Smooth muscle cell (in vitro differentiated cells): ENCODE data around the gene AGFG2. TPM values are rescaled to one million over a fixed set of nuclear protein-coding genes. Genes with fewer than 3 reads are reported as not detected.

Source experiments
- DNase-seq: peaks from one replicate; lab custom pipeline; 2025; ENCODE audit not compliant: unreplicated experiment; lab: John Stamatoyannopoulos, UW
- H2AFZ ChIP-seq: fragments of 200-600 bp; sonication (generic); 2 replicates; pipeline ENCODE4 v1.6.0; 2016; ENCODE audit warnings: antibody characterized with exemption, low read depth, mild to moderate bottlenecking
- H3F3A ChIP-seq: fragments of 200-600 bp; sonication (generic); 2 replicates; pipeline ENCODE4 v1.6.0; 2017; ENCODE audit warnings: antibody characterized with exemption, low read depth
- H3K27ac ChIP-seq: fragments of 200-600 bp; sonication (generic); 2 replicates; pipeline ENCODE4 v1.5.1; 2016; ENCODE audit warnings: low read depth, mild to moderate bottlenecking
- H3K27me3 ChIP-seq: fragments of 200-600 bp; sonication (generic); 2 replicates; pipeline ENCODE4 v1.6.1; 2016; ENCODE audit warnings: low read depth, mild to moderate bottlenecking
- H3K36me3 ChIP-seq: fragments of 200-600 bp; sonication (generic); 2 replicates; pipeline ENCODE4 v1.5.1; 2016; ENCODE audit warnings: low read depth
- H3K4me1 ChIP-seq: fragments of 200-600 bp; sonication (generic); 2 replicates; pipeline ENCODE4 v1.5.1; 2016; ENCODE audit warnings: low read depth
- H3K4me2 ChIP-seq: fragments of 200-600 bp; sonication (generic); 2 replicates; pipeline ENCODE4 v1.6.0; 2016; ENCODE audit warnings: mild to moderate bottlenecking
- H3K4me3 ChIP-seq: fragments of 200-600 bp; sonication (generic); 2 replicates; pipeline ENCODE4 v1.5.1; 2016; ENCODE audit warnings: mild to moderate bottlenecking
- H3K79me2 ChIP-seq: fragments of 200-600 bp; sonication (generic); 2 replicates; pipeline ENCODE4 v1.6.0; 2016; ENCODE audit warnings: low read depth, mild to moderate bottlenecking
- H3K9ac ChIP-seq: fragments of 200-600 bp; sonication (generic); 2 replicates; pipeline ENCODE4 v1.6.0; 2016; ENCODE audit warnings: low read depth
- H3K9me3 ChIP-seq: fragments of 200-600 bp; sonication (generic); replicated peaks from 2 replicates; pipeline ENCODE4 v1.5.1; 2016; ENCODE audit warnings: low read depth
- H4K20me1 ChIP-seq: fragments of 200-600 bp; sonication (generic); 2 replicates; pipeline ENCODE4 v1.6.0; 2016; ENCODE audit warnings: low read depth
- CTCF ChIP-seq: fragments of 200-600 bp; sonication (generic); IDR thresholded peaks from 2 replicates; pipeline ENCODE4 v1.5.1; 2017; ENCODE audit warnings: borderline replicate concordance, mild to moderate bottlenecking, antibody characterized with exemption; ENCODE audit not compliant: insufficient read depth, poor library complexity, severe bottlenecking
- WGBS: methylation state at CpG from one replicate; pipeline ENCODE4 v1.1.7; 2016; ENCODE audit warnings: low lambda C conversion rate; 5-methylcytosine and 5-hydroxymethylcytosine counted together
- polyA plus RNA-seq: library from polyadenylated mRNA; unstranded; fragments of >200 nt; fragmentation: Nextera tagmentation; extraction: Ambion mirVana; gene quantifications from 2 replicates; pipeline ENCODE4 v1.2.1, GENCODE V29; 2016
- small RNA-seq: library from RNA; depleted of rRNA; stranded (forward); fragments of <200 nt; gene quantifications from one replicate; pipeline ENCODE3, GENCODE V24; 2014
- total RNA-seq: library from RNA; depleted of rRNA; stranded (reverse); fragments of >200 nt; gene quantifications from 2 replicates; pipeline ENCODE4 v1.2.3, GENCODE V29; 2014

AGFG2 gene
- total and polyA plus RNA-seq, 2 experiments from 2014 or later = 2.7 to 8.4 TPM

GRCh38 chr7:100614308-100614861 lies 75.4 kb downstream of the AGFG2 start:
- no peak for TF ChIP-seq CTCF
- Histone ChIP-seq H3K9me3 (no peaks in the 10 kb centered on the region), H2AFZ (no peak overlapping the region), H3K4me2 (peak overlapping the region; percentile 96), H3K4me1 (peaks cover 10% of the 10 kb centered on the region), H3F3A (peaks cover 7% of the 10 kb centered on the region), H3K79me2 (no peaks in the 10 kb centered on the region), H3K4me3 (no peak overlapping the region), H4K20me1 (no peaks in the 10 kb centered on the region), H3K27ac (no peak overlapping the region), H3K27me3 (no peaks in the 10 kb centered on the region), H3K9ac (no peak overlapping the region), H3K36me3 (no peaks in the 10 kb centered on the region)
- 85% methylated on average over 6 of the region's 6 CpGs for WGBS
- no peak for DNase-seq

Small RNA genes lying within 50 kb of the gene (small RNA-seq; reads per million reads assigned to genes)
- not detected for gene RN7SL416P
- gene SAP25 = not detected

Other genes with a start within 250 kb of the AGFG2 start
- gene SPDYE3, start 231.5 kb upstream of the AGFG2 start, total RNA-seq = not detected in 2 replicates
- gene SPDYE3, start 231.5 kb upstream of the AGFG2 start, polyA plus RNA-seq = 1.8 and 3.4 TPM in 2 replicates
- gene PILRB, start 181.1 kb upstream of the AGFG2 start, total RNA-seq = 12.0 TPM in 2 replicates
- 10.1 and 14.5 TPM in 2 replicates for gene PILRB, start 181.1 kb upstream of the AGFG2 start, polyA plus RNA-seq
- gene PILRA, start 165.7 kb upstream of the AGFG2 start, total RNA-seq = 1.3 and 1.4 TPM in 2 replicates
- 1.8 and 2.0 TPM in 2 replicates for gene PILRA, start 165.7 kb upstream of the AGFG2 start, polyA plus RNA-seq
- 0.27 and 5.3 TPM in 2 replicates for gene ZCWPW1, start 110.5 kb upstream of the AGFG2 start, total RNA-seq
- gene ZCWPW1, start 110.5 kb upstream of the AGFG2 start, polyA plus RNA-seq = 3.8 and 3.9 TPM in 2 replicates
- gene MEPCE, start 109.4 kb upstream of the AGFG2 start, total RNA-seq = 19.7 and 20.3 TPM in 2 replicates
- 14.8 and 14.9 TPM in 2 replicates for gene MEPCE, start 109.4 kb upstream of the AGFG2 start, polyA plus RNA-seq
- gene PPP1R35, start 102.7 kb upstream of the AGFG2 start, total RNA-seq = 12.5 and 21.5 TPM in 2 replicates
- 41.6 and 46.0 TPM in 2 replicates for gene PPP1R35, start 102.7 kb upstream of the AGFG2 start, polyA plus RNA-seq
- not detected in 2 replicates for gene SPACDR, start 74.9 kb upstream of the AGFG2 start, total RNA-seq
- gene SPACDR, start 74.9 kb upstream of the AGFG2 start, polyA plus RNA-seq = 0.58 and 2.2 TPM in 2 replicates
- 14.5 and 20.0 TPM in 2 replicates for gene TSC22D4, start 60.0 kb upstream of the AGFG2 start, total RNA-seq
- 46.9 and 51.1 TPM in 2 replicates for gene TSC22D4, start 60.0 kb upstream of the AGFG2 start, polyA plus RNA-seq
- gene NYAP1, start 55.3 kb upstream of the AGFG2 start, total RNA-seq = 1.6 and 2.3 TPM in 2 replicates
- 0.07 TPM in 1 of 2 replicates, not detected in the other for gene NYAP1, start 55.3 kb upstream of the AGFG2 start, polyA plus RNA-seq
- not detected in 2 replicates for gene SAP25, start 34.7 kb downstream of the AGFG2 start, total RNA-seq
- 1.9 and 2.6 TPM in 2 replicates for gene SAP25, start 34.7 kb downstream of the AGFG2 start, polyA plus RNA-seq
- gene LRCH4, start 46.9 kb downstream of the AGFG2 start, total RNA-seq = 31.9 and 48.2 TPM in 2 replicates
- 58.5 and 68.2 TPM in 2 replicates for gene LRCH4, start 46.9 kb downstream of the AGFG2 start, polyA plus RNA-seq
- 0.22 and 0.67 TPM in 2 replicates for gene FBXO24, start 47.1 kb downstream of the AGFG2 start, total RNA-seq
- 0.61 and 1.2 TPM in 2 replicates for gene FBXO24, start 47.1 kb downstream of the AGFG2 start, polyA plus RNA-seq
- gene PCOLCE, start 63.2 kb downstream of the AGFG2 start, total RNA-seq = 169 TPM in 2 replicates
- gene PCOLCE, start 63.2 kb downstream of the AGFG2 start, polyA plus RNA-seq = 526 and 754 TPM in 2 replicates
- 10.5 and 12.1 TPM in 2 replicates for gene MOSPD3, start 73.3 kb downstream of the AGFG2 start, total RNA-seq
- 46.9 and 47.8 TPM in 2 replicates for gene MOSPD3, start 73.3 kb downstream of the AGFG2 start, polyA plus RNA-seq
- 1.8 and 1.9 TPM in 2 replicates for gene TFR2, start 102.3 kb downstream of the AGFG2 start, total RNA-seq
- gene TFR2, start 102.3 kb downstream of the AGFG2 start, polyA plus RNA-seq = 3.2 TPM in 2 replicates
- not detected in 2 replicates for gene ACTL6B, start 117.2 kb downstream of the AGFG2 start, total RNA-seq
- gene ACTL6B, start 117.2 kb downstream of the AGFG2 start, polyA plus RNA-seq = not detected in 2 replicates
- gene GNB2, start 134.5 kb downstream of the AGFG2 start, total RNA-seq = 90.7 and 91.7 TPM in 2 replicates
- 219 and 238 TPM in 2 replicates for gene GNB2, start 134.5 kb downstream of the AGFG2 start, polyA plus RNA-seq
- gene GIGYF1, start 155.0 kb downstream of the AGFG2 start, total RNA-seq = 10.7 and 13.1 TPM in 2 replicates
- gene GIGYF1, start 155.0 kb downstream of the AGFG2 start, polyA plus RNA-seq = 8.5 and 11.8 TPM in 2 replicates
- gene POP7, start 166.9 kb downstream of the AGFG2 start, total RNA-seq = 19.5 and 19.6 TPM in 2 replicates
- gene POP7, start 166.9 kb downstream of the AGFG2 start, polyA plus RNA-seq = 58.7 and 62.3 TPM in 2 replicates
- not detected in 2 replicates for gene EPO, start 181.3 kb downstream of the AGFG2 start, total RNA-seq
- gene EPO, start 181.3 kb downstream of the AGFG2 start, polyA plus RNA-seq = not detected in 2 replicates
- not detected in 2 replicates for gene ZAN, start 194.4 kb downstream of the AGFG2 start, total RNA-seq
- gene ZAN, start 194.4 kb downstream of the AGFG2 start, polyA plus RNA-seq = not detected in 2 replicates